GM18870 (cell line): ENCODE data around the gene IL16.

Experiments
- ATAC-seq: cut with Tn5 transposase; IDR thresholded peaks from one replicate; pipeline ENCODE4 v1.9.1; 2021; ENCODE audit warnings: moderate library complexity; ENCODE audit not compliant: unreplicated experiment

Gene IL16

GRCh38 chr15:81289910-81290309 lies 93.2 kb downstream of the IL16 start:
- no peak for ATAC-seq

- no peak for ATAC-seq
These were observed 95.3 kb downstream of the IL16 start for GRCh38 chr15:81291916-81292522.

DNA sequence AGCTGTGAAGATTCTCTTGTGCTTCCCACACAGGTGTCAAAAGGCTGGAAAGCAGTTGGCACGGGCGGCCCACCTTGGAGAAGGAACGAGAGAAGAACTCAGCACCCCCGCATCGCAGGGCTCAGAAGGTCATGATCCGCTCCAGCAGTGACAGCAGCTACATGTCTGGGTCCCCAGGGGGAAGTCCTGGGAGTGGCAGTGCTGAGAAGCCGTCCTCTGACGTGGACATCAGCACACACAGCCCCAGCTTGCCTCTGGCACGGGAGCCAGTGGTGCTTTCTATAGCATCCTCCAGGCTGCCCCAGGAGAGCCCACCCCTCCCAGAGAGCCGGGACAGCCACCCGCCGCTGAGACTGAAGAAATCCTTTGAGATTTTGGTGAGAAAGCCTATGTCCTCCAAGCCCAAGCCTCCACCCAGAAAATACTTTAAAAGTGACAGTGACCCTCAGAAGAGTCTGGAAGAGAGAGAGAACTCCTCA lies 95.9 kb downstream of the IL16 start:
- ATAC-seq, result no peak

- ATAC-seq, result peak; percentile 80
These were observed 97.2 kb downstream of the IL16 start for GRCh38 chr15:81293728-81294515.

DNA sequence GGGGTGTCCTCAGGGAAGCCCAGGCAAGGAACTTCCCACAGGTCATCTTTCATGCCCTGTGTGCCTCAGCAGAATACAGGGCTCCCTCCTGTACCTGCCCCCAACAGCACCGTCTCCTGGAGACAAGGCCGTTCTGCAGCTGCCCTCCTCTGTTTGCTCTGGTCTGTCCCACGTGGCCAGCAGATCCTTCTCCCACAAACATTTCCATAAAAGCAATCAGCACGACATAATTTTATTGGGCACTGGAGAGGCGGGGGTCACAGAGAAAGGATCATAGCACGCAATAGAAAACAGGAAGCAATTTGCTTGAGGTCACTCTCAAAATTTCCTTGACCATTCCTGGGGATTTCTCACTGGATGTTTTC lies 97.8 kb downstream of the IL16 start:
- ATAC-seq, result no peak

GRCh38 chr15:81295486-81296121 lies 98.9 kb downstream of the IL16 start:
- no peak for ATAC-seq

DNA sequence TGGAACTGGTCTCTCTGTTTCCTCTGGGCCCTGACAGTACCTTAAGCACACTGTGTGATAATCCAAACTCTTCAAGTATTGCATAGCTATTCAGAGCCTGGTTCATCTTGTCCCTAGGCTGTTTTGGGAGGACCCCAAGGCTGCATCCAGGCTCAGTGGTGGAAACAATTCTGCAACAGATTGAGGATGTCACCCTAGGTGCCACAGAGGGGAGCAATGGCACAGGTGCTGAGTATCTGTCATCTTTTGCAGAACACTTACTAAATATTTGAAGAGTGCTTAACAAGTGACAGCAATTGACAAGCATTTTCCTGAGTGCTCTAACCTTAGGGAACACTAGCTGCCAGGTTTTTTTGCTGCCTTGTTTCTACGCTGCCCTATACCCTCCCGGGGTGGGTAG lies 99.5 kb downstream of the IL16 start:
- no peak for ATAC-seq

- ATAC-seq, result peak; percentile 33
These were observed 100.0 kb downstream of the IL16 start for GRCh38 chr15:81296673-81297072.

DNA sequence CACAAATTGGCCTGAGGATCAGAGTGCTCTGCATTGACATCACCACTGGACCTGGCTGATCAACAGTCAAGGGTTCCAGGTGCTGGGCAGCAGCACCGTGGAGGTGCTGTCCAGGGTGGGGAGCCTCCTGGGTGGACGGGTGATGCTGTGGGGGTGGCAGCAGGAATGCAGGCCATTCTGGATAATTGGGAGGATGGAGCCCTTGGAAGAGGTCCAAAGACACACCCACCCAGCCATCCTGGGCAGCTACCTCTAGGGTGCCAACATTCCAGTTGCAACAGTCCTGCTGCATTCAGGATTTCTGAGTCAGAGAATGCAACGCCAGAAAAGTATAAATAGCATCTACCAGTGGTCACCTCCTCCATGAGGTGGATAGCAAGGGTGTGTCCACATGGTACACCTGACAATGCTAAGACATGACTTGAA lies 100.5 kb downstream of the IL16 start:
- no peak for ATAC-seq

DNA sequence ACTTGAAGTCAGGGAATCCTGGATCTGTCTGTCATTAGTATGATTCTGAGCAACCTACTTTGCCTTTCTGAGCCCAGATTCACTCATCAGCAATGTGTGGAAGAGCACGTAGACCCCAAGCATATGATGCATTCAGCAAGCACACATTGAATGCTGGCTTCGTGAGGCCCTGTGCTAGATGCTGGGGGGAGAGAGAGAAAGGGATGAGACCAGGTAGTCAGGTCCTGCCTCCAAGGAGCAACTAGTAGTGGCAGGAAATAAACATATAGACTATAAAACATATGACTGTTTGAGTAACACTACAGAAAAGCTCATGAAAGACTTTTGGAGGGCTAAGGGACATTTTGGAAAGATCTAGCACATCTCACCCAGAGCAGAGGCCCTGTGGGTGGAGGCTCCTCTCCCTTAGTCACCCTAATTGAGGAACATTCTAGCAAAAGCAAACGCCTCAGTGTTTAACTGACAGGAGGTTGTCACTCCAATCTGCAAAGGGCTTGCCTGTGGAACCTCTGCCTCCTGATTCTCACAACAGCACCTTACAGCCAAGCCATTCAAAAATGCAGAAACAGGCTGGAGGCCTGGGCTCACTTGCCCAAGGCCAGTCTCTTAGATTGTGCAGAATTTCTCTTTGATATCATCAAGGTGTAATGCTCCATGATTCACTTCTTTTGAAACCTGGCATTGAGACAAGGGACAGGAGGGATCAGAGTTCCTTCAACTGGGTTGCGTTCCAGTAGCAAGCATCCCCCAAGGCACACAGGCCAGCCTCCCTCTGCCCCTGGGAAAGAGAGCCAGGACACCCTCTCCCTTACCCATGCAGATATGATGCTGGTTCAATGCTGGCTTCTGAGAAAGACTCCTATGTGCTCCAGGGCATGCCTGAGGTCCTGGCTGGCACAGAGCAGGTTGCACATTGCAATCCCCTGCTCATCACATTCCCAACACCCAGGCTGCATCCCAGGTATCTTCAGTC lies 101.2 kb downstream of the IL16 start:
- ATAC-seq, result no peak

DNA sequence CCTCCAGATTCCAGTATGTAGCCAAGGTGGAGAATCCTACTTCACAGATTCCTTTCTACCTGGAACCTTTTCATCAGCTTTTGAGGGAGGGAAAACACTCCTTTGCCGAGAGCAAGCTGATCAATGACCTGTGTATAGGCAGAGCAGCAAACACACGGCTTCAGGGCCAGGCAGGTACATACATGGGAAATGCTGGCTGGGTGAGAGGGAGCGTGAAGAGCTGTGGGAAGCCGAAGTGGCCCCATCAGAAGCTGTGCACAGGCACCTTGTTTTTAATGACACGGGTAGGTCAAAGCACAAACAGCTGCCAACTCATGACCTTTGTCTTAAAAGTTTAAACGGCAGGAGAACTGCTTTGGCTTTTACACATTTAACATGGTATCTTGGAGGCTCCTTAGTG lies 101.9 kb downstream of the IL16 start:
- ATAC-seq, result no peak

DNA sequence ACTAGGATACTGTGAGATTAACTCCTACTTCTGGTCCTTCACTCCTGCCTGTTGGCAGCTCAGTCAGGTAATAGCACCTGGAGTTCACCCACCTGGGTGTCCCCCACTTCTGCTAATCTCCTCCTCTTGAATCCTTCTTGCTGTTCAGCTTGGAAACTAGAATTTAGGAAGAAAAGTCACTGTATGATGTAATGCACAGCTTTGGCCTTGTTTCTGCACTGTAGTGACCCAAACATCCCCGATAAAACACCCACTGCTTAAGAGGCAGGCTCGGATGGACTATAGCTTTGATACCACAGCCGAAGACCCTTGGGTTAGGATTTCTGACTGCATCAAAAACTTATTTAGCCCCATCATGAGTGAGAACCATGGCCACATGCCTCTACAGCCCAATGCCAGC lies 102.5 kb downstream of the IL16 start:
- no peak for ATAC-seq

DNA sequence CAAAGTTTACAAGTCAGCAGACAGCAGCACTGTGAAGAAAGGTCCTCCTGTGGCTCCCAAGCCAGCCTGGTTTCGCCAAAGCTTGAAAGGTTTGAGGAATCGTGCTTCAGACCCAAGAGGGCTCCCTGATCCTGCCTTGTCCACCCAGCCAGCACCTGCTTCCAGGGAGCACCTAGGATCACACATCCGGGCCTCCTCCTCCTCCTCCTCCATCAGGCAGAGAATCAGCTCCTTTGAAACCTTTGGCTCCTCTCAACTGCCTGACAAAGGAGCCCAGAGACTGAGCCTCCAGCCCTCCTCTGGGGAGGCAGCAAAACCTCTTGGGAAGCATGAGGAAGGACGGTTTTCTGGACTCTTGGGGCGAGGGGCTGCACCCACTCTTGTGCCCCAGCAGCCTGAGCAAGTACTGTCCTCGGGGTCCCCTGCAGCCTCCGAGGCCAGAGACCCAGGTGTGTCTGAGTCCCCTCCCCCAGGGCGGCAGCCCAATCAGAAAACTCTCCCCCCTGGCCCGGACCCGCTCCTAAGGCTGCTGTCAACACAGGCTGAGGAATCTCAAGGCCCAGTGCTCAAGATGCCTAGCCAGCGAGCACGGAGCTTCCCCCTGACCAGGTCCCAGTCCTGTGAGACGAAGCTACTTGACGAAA lies 103.1 kb downstream of the IL16 start:
- ATAC-seq, result no peak

GRCh38 chr15:81301385-81301784 lies 104.7 kb downstream of the IL16 start:
- peak; percentile 7 for ATAC-seq

DNA sequence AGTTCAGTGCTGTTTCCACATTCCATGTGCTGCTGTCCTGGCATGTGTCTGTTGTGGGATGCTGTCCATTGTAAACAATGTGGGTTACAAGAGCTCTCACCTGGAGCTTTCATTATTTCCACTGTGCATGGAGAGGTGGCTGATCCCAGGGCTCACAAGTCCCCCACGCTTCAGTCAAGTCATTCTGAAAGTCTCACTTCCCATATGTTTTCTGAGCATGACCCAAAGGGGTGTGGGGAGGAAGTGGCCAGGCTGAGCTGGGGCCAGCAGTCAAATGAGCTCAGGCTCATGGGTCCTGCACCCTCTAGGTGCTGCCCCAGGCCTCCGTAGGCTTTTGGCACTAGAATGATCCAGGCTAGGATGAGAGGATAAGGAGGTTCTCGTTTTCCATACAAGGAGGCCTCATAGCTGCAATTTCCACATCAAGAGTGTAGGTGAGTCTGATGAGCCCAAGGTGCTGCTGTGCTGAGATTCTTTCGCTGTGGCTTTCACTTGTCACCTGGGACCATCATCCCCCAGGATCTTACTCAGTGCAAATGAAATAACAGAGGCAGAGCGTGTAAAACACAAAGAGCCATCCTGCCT lies 105.2 kb downstream of the IL16 start:
- ATAC-seq, result peak; percentile 76

DNA sequence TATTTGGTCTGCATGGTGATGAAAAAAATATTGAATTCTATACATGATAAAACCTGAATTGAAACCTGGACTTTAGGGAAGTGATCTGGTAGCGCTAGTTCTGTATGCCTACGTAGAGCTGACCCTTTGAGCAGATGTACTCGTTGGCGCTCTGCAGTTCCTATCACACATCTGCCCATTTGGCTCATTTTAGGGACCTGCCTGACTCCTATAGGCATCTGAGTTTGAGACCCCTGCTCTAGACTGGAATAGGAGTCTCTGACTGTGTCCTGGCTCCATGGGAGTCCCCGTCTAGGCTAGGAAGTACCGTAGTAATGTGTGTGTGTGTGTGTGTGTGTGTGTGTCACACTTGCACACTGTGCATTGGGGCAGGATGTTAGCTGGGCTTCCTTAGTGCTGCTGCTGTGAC lies 106.0 kb downstream of the IL16 start:
- no peak for ATAC-seq

- ATAC-seq, result no peak
These were observed 106.9 kb downstream of the IL16 start for GRCh38 chr15:81303244-81304225.

GRCh38 chr15:81304226-81304625 lies 107.5 kb downstream of the IL16 start:
- no peak for ATAC-seq

DNA sequence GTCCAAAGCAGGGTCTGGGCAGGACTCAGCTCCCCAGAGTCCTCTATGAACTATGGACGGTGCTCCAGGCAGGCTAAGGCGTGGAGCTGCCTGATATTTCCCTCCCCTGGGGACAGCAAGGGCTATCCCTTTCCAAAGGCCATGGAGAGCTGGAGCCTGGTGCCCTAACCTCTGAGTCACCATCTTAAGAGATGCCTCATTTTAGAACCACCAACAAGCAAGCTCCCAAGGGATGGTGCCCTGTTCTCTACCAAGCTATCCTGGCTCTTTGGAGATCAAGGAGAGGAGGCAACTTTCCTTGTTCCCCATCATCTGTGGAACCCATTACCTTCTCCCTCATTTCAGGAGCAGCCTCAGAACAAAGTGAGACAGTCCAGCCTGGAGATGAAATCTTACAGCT lies 111.6 kb downstream of the IL16 start:
- no peak for ATAC-seq
